ENCODE results near the gene CHTF8.

CHTF8 gene

DNA sequence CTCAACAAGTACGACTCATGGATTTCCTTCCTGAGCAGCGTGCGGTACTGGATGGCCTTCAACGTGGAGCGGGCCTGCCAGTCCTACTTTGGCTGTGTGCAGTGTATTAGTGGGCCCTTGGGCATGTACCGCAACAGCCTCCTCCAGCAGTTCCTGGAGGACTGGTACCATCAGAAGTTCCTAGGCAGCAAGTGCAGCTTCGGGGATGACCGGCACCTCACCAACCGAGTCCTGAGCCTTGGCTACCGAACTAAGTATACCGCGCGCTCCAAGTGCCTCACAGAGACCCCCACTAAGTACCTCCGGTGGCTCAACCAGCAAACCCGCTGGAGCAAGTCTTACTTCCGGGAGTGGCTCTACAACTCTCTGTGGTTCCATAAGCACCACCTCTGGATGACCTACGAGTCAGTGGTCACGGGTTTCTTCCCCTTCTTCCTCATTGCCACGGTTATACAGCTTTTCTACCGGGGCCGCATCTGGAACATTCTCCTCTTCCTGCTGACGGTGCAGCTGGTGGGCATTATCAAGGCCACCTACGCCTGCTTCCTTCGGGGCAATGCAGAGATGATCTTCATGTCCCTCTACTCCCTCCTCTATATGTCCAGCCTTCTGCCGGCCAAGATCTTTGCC, 17.9 kb downstream of the CHTF8 start:
- no peak for DNase-seq (ENCODE audit: low spot score)

GRCh38 chr16:69113216-69113615, 19.2 kb downstream of the CHTF8 start:
- DNase-seq (ENCODE audit: low spot score): no peak
- no peak for TF ChIP-seq CTCF (IDR thresholded peaks at IDR 0.05; ENCODE audit: borderline replicate concordance, control extremely low read depth, extremely low read depth, insufficient read depth, missing control alignments)
- in situ Hi-C loops (cut with MboI; ENCODE audit: low sequenced_read_pairs, unreplicated experiment): loop anchor here (10.0 to 25.0 kb wide), 2 partner anchors 251 to 408 kb away; no protein-coding TSS in a partner anchor

More for the DNA sequence above, 17.9 kb downstream of the CHTF8 start:
- no peak for TF ChIP-seq CTCF (IDR thresholded peaks at IDR 0.05; ENCODE audit: borderline replicate concordance, control extremely low read depth, extremely low read depth, insufficient read depth, missing control alignments)
- in situ Hi-C loops (cut with MboI; ENCODE audit: low sequenced_read_pairs, unreplicated experiment): loop anchor here (10.0 to 25.0 kb wide), 2 partner anchors 252 to 410 kb away; no protein-coding TSS in a partner anchor

DNA sequence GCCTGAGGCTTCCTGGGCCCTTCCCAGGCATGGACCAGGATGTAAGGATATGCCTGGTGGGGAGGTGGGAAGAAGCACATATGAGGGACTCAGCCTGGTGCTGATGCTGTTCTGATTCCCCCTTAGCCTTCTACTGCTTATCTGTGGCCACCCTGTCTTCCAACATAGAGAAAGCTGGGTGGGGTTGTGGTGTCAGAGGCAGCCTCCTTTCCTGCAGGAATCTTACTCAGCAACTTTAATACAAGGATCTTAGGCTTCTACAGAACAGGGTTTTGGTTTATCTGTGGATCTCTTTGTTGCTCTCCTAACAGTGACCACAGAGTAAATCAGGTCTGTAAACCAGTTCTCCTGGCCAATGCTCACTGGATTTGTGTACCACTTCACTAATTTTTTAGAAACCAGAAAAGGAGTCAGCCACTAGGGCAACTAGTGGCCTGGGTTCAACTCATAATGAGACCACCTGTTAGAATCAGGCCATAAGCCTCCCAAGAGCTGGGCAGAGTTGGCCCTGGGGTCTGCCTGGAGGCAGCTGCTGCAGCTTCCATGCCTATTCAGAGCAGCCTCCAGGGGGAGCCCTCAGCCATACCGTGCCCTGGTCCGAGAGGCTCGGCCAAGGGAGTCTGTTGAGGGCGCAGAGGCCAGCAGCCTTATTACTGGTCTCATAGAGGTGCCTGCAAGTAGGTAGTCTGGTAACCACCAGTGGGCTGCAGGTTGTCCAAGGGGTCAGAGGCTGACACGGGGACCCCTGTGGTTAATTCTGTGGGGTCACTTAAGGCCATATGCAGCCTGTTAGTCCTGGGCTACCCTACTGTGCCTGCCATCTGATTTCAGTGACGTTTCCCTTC, 19.9 kb downstream of the CHTF8 start:
- in situ Hi-C loops (cut with MboI; ENCODE audit: low sequenced_read_pairs, unreplicated experiment): loop anchor here (10.0 to 25.0 kb wide), 2 partner anchors 250 to 408 kb away; no protein-coding TSS in a partner anchor
- DNase-seq (ENCODE audit: low spot score): peak; percentile 81
- TF ChIP-seq CTCF (IDR thresholded peaks at IDR 0.05; ENCODE audit: borderline replicate concordance, control extremely low read depth, extremely low read depth, insufficient read depth, missing control alignments): peak; percentile 75

- TF ChIP-seq CTCF (IDR thresholded peaks at IDR 0.05; ENCODE audit: borderline replicate concordance, control extremely low read depth, extremely low read depth, insufficient read depth, missing control alignments): no peak
- DNase-seq (ENCODE audit: low spot score): no peak
Observed at GRCh38 chr16:69111876-69112230, 20.5 kb downstream of the CHTF8 start.

DNA sequence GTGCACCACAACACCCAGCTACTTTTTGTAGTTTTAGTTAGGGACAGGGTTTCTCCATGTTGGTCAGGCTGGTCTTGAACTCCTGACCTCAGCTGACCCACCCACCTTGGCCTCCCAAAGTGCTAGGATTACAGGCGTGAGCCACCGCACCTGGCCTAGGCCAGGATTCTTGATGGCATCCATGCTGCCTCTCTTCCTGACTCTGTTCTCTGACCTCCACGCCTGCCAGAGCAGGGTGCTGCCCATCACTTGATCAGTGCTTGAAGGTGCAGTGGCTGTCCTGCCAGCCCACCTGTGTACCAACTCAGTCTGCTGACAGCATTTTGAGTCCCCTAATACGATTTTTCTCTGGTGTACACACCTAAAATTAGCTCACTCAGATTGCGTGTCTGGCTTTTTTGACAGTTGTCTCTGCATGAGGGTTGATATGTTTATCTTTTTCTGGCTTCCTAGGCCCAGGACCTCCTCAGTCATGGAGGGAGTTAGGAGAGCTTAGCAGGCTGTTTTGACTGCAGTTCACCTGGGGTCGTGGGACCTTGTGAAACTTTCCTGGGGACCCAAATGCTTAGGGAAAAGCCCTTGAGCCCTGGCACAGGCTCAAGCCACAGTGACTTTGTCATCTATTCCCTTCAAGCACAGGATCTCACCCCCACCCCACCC, 21.0 kb downstream of the CHTF8 start:
- no peak for DNase-seq (ENCODE audit: low spot score)
- no peak for TF ChIP-seq CTCF (IDR thresholded peaks at IDR 0.05; ENCODE audit: borderline replicate concordance, control extremely low read depth, extremely low read depth, insufficient read depth, missing control alignments)
- in situ Hi-C loops (cut with MboI; ENCODE audit: low sequenced_read_pairs, unreplicated experiment): loop anchor here (10.0 to 25.0 kb wide), 2 partner anchors 249 to 407 kb away; no protein-coding TSS in a partner anchor

More at GRCh38 chr16:69111876-69112230, 20.5 kb downstream of the CHTF8 start:
- in situ Hi-C loops (cut with MboI; ENCODE audit: low sequenced_read_pairs, unreplicated experiment): loop anchor here (10.0 to 25.0 kb wide), 2 partner anchors 250 to 407 kb away; no protein-coding TSS in a partner anchor

GRCh38 chr16:69110406-69110805, 22.0 kb downstream of the CHTF8 start:
- no peak for TF ChIP-seq CTCF (IDR thresholded peaks at IDR 0.05; ENCODE audit: borderline replicate concordance, control extremely low read depth, extremely low read depth, insufficient read depth, missing control alignments)
- in situ Hi-C loops (cut with MboI; ENCODE audit: low sequenced_read_pairs, unreplicated experiment): loop anchor here (10.0 to 25.0 kb wide), 2 partner anchors 248 to 406 kb away; no protein-coding TSS in a partner anchor
- DNase-seq (ENCODE audit: low spot score): no peak

Measured in GM13976 (cell line).